Neuronal stem cell (in vitro differentiated cells): ENCODE measurements around the gene PXN.

Experiments used
- DNase-seq: peaks from one replicate; pipeline ENCODE4 v3.0.0-alpha.2; 2013; ENCODE audit warnings: low spot score
- H2AFZ ChIP-seq: one replicate; pipeline ENCODE4 v1.6.1; 2013; ENCODE audit warnings: mild to moderate bottlenecking, low read length, inconsistent platforms
- H2AK5ac ChIP-seq: 2 replicates; pipeline ENCODE4 v1.6.1; 2013; ENCODE audit warnings: low read depth, mild to moderate bottlenecking, inconsistent platforms, low read length, moderate library complexity, mixed read lengths
- H2BK120ac ChIP-seq: 2 replicates; pipeline ENCODE4 v1.6.1; 2013; ENCODE audit warnings: low read depth, mild to moderate bottlenecking, inconsistent platforms, low read length, moderate library complexity, mixed read lengths
- H2BK12ac ChIP-seq: one replicate; pipeline ENCODE4 v1.6.1; 2013; ENCODE audit warnings: low read length, inconsistent platforms
- H2BK15ac ChIP-seq: 2 replicates; pipeline ENCODE4 v1.6.1; 2013; ENCODE audit warnings: mild to moderate bottlenecking, low read length, inconsistent platforms, mixed read lengths
- H2BK5ac ChIP-seq: one replicate; pipeline ENCODE4 v1.6.1; 2013; ENCODE audit warnings: inconsistent platforms, mild to moderate bottlenecking, low read length, moderate library complexity
- H3K14ac ChIP-seq: one replicate; pipeline ENCODE4 v1.6.1; 2013; ENCODE audit warnings: low read length, inconsistent platforms
- H3K18ac ChIP-seq: 2 replicates; pipeline ENCODE4 v1.6.1; 2013; ENCODE audit warnings: low read length, inconsistent platforms
- H3K23ac ChIP-seq: 2 replicates; pipeline ENCODE4 v1.6.1; 2013; ENCODE audit warnings: low read depth, mild to moderate bottlenecking, mixed read lengths, low read length, inconsistent platforms; ENCODE audit not compliant: poor library complexity
- H3K27ac ChIP-seq: replicated peaks from 3 replicates; pipeline ENCODE4 v1.5.1; 2013; ENCODE audit warnings: low read length, inconsistent platforms
- H3K27me3 ChIP-seq, 3 experiments: 2 replicates each; pipeline ENCODE4 v1.6.1; 2013; ENCODE audit warnings: low read length in 3 of 3, mild to moderate bottlenecking in 2 of 3, inconsistent platforms in 1 of 3, low read depth in 1 of 3, mixed read lengths in 1 of 3, moderate library complexity in 1 of 3; ENCODE audit not compliant: control insufficient read depth in 3 of 3, insufficient read depth in 3 of 3
- H3K36me3 ChIP-seq, 2 donors: replicated peaks in 1 of 2; 2 replicates each; pipeline ENCODE4 v1.6.1; 2013; ENCODE audit warnings: low read length in 2 of 2; ENCODE audit not compliant: control insufficient read depth in 2 of 2, insufficient read depth in 2 of 2
- H3K4ac ChIP-seq: 2 replicates; pipeline ENCODE4 v1.6.1; 2013; ENCODE audit warnings: inconsistent platforms, mild to moderate bottlenecking, low read length, moderate library complexity
- H3K4me1 ChIP-seq, 2 donors: 1 replicate in 1 of 2; 2 replicates in 1 of 2; pipeline ENCODE4 v1.6.1; 2013; ENCODE audit warnings: low read length in 2 of 2, low read depth in 1 of 2; ENCODE audit not compliant: control insufficient read depth in 2 of 2, insufficient read depth in 1 of 2
- H3K4me2 ChIP-seq: one replicate; pipeline ENCODE4 v1.6.1; 2013; ENCODE audit warnings: mild to moderate bottlenecking, low read length, inconsistent platforms; ENCODE audit not compliant: insufficient read depth, poor library complexity, severe bottlenecking
- H3K4me3 ChIP-seq, 2 donors: 2 replicates each; pipeline ENCODE4 v1.5.1; 2013; ENCODE audit warnings: low read length in 2 of 2, mild to moderate bottlenecking in 2 of 2, inconsistent platforms in 1 of 2, moderate library complexity in 1 of 2
- H3K79me1 ChIP-seq: one replicate; pipeline ENCODE4 v1.6.1; 2013; ENCODE audit warnings: low read depth, mild to moderate bottlenecking, inconsistent platforms, low read length, moderate library complexity
- H3K9ac ChIP-seq: one replicate; pipeline ENCODE4 v1.6.1; 2013; ENCODE audit warnings: mild to moderate bottlenecking, low read depth, low read length, inconsistent platforms; ENCODE audit not compliant: poor library complexity
- H3K9me3 ChIP-seq, 2 donors: replicated peaks in 1 of 2; 2 replicates each; pipeline versions ENCODE3 to v1.6.1; 2013; ENCODE audit warnings: low read length in 2 of 2, mild to moderate bottlenecking in 2 of 2, inconsistent platforms in 1 of 2, low read depth in 1 of 2, mixed read lengths in 1 of 2, moderate library complexity in 1 of 2; ENCODE audit not compliant: control insufficient read depth in 2 of 2, insufficient read depth in 1 of 2
- H4K8ac ChIP-seq: one replicate; pipeline ENCODE4 v1.6.1; 2013; ENCODE audit warnings: low read depth, mild to moderate bottlenecking, inconsistent platforms, low read length, moderate library complexity
- H4K91ac ChIP-seq: one replicate; pipeline ENCODE4 v1.6.1; 2013; ENCODE audit warnings: low read length, low read depth, mild to moderate bottlenecking, inconsistent platforms; ENCODE audit not compliant: poor library complexity
- WGBS, 2 donors: extraction: QIAGEN DNeasy Blood & Tissue Kit; methylation state at CpG; one replicate each; pipeline ENCODE4 v1.1.7; 2013; ENCODE audit warnings: missing lambda C conversion rate in 2 of 2, mixed read lengths in 1 of 2; ENCODE audit not compliant: insufficient read length in 2 of 2, insufficient replicate concordance in 1 of 2; ENCODE audit errors: extremely low coverage in 2 of 2; 5-methylcytosine and 5-hydroxymethylcytosine counted together

PXN gene

DNA sequence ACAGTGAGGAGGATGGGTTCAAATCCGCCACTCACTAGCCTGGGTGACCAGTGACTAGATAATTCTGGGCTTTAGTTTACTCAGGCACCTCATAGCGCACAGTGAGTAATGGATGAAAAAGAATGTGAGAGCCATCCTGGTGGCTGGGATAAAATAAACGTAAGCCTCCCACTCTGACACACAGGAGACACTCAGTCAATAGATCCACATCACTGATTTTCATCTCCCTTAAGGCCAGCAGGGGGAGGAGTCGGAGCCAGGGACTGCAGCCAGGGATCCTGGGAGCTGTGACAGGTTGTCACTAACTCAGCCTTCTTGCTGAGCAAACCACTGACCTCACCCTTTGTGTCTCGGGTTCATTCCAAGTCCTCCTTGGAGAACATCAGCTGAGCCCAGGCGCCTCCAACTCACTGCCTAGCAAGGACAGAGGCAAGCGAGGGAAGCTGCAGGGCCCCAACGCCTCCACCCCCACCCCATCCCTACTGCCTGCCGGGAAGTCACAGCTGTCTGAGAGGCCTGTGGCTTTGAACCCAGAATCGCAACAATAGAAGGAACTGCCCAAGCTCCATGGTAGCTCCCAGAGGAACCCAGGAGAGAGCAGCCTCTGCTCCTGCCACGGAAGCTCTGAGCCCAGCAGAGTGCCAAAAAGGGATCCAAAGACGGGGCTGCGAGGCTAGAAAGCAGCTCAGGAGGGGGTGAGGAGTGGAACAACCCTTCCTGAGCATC is 30.7 kb downstream of the PXN start:
- Histone ChIP-seq H3K27me3 (no peaks in the 10 kb centered on the region), H3K4me2 (no peak overlapping the region), H3K18ac (peak overlapping the region; percentile 76), H2BK15ac (no peak overlapping the region), H3K4ac (no peak overlapping the region), H2BK5ac (peak overlapping the region; percentile 22), H4K91ac (no peak overlapping the region), H3K9me3 (no peaks in the 10 kb centered on the region), H3K79me1 (peaks cover 11% of the 10 kb centered on the region), H3K14ac (no peak overlapping the region), H3K9ac (no peak overlapping the region), H2BK12ac (no peak overlapping the region), H2AFZ (peak overlapping the region; percentile 59), H2BK120ac (peak overlapping the region; percentile 35), H3K4me3 (peak overlapping the region in 1 of 2 donors; percentile 10), H2AK5ac (peak overlapping the region; percentile 61), H4K8ac (no peak overlapping the region), H3K36me3 (no peaks in the 10 kb centered on the region), H3K23ac (peak overlapping the region; percentile 3), H3K27ac (no peak overlapping the region), H3K4me1 (peaks cover 46 to 57% of the 10 kb centered on the region in 2 donors)
- WGBS, 2 donors = no CpG with 5 or more reads among the region's 13 CpGs
- no peak for DNase-seq

DNA sequence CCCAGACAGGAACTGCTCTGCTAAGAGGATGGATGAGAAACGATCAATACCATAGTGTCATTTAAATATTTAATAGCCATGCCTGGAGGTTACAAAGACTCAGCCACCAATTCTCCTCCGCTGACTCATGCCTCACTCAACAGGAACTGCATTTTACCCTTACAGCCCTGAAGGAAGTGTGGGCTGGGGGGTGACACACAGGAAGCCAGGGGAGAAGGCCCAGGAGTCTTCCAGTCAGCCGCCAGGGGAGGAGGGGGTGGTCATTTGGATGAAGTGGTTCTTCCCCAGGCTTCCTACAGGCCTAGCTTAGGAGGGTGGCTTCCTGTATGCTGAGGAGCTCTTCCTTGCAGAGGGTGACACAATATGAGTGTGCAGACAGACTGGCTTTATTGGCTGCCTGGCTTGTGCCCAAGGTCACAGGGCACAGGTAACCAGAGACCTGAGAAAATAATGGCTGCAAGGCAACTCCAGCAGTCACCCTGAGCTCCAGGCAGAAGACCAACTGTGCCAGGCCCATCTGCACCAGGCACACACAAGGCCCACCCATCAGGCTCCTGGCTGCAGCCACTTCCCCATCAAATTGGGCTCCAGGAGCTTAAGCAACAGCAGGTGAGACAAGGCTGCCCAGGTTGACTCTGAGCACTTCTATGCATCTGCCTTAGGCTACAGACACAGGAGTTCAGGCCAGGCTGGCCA is 34.1 kb downstream of the PXN start:
- Histone ChIP-seq H4K91ac (no peak overlapping the region), H3K4me3 (no peak overlapping the region), H3K27ac (peak overlapping the region; percentile 92), H2AFZ (no peak overlapping the region), H2BK12ac (peak overlapping the region; percentile 17), H3K79me1 (peaks cover 7% of the 10 kb centered on the region), H3K14ac (no peak overlapping the region), H2AK5ac (peak overlapping the region; percentile 46), H3K23ac (no peak overlapping the region), H3K4me2 (no peak overlapping the region), H3K4ac (no peak overlapping the region), H4K8ac (no peak overlapping the region), H3K9me3 (no peaks in the 10 kb centered on the region), H3K4me1 (peaks cover 59 to 74% of the 10 kb centered on the region in 2 donors), H2BK15ac (peak overlapping the region; percentile 4), H3K9ac (no peak overlapping the region), H3K27me3 (no peaks in the 10 kb centered on the region), H2BK5ac (peak overlapping the region; percentile 13), H2BK120ac (peak overlapping the region; percentile 25), H3K36me3 (peaks cover 2% of the 10 kb centered on the region in 2 donors), H3K18ac (peak overlapping the region; percentile 76)
- DNase-seq = no peak
- no CpG with 5 or more reads among the region's 3 CpGs for WGBS, 2 donors

DNA sequence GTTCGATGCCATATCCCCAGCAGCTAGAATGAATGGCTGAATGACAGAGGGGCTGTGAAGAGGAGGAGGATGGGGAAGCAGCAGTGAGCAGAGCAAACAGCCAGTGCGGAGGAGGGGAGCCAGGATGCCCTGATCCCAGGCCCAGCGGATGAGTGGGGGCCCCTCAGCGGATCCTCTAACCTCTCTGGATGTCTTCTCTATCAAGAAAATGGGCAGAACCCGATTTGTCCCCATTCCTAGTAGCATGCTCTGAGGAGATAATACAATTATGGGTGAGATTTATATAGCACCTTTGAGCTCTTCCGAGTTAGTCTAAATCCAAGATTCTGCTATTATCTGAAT is 34.6 kb downstream of the PXN start:
- DNase-seq = no peak
- no peak overlapping the region for H3K4me3 ChIP-seq
- H2BK15ac ChIP-seq = no peak overlapping the region
- H2BK120ac ChIP-seq = no peak overlapping the region
- H3K4me2 ChIP-seq = no peak overlapping the region
- H3K27me3 ChIP-seq = no peaks in the 10 kb centered on the region
- no peak overlapping the region for H4K8ac ChIP-seq
- no peak overlapping the region for H2AK5ac ChIP-seq
- H3K9me3 ChIP-seq = no peaks in the 10 kb centered on the region
- H3K9ac ChIP-seq = no peak overlapping the region
- H3K27ac ChIP-seq = peak overlapping the region; percentile 92
- peak overlapping the region; percentile 5 for H2AFZ ChIP-seq
- H4K91ac ChIP-seq = no peak overlapping the region
- no peak overlapping the region for H3K14ac ChIP-seq
- whole genome bisulfite sequencing, 2 donors = no CpG with 5 or more reads among the region's 6 CpGs
- H3K4ac ChIP-seq = no peak overlapping the region
- peaks cover 58 to 72% of the 10 kb centered on the region in 2 donors for H3K4me1 ChIP-seq
- H3K23ac ChIP-seq = no peak overlapping the region
- H2BK5ac ChIP-seq = no peak overlapping the region
- H3K79me1 ChIP-seq = peaks cover 7% of the 10 kb centered on the region
- H3K18ac ChIP-seq = peak overlapping the region; percentile 66
- peaks cover 2 to 7% of the 10 kb centered on the region in 2 donors for H3K36me3 ChIP-seq
- H2BK12ac ChIP-seq = no peak overlapping the region

DNA sequence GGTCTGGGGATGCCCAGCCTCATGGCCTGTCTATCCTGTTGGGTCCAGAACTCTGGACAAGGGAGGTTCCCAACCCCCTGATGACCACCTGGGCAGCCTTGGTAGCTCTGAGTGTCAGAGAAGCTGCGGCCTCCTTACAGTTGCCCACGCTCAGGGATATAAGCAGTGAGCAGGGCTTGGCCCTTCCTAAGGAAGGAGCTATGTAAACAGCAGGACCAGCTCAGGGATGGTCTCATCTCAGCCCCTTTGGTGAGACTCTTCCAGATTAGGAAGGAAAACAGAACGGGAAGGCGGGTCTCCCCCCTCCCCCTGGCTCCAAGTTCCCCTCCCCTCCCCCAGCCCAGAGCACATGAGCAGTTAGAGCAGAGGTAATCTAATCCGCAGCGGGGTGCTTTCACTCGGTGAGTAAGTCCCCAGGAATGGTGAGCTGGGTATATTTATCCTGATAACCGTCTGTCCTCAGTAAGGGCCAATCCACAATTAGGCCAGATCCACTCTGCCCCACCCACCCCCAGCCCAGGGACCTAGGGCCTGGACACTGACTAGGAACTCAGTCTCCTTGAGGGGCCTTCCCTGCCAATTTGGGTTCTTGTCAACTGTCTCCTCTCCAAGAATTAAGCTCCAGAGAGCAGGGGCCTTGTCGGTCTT is 35.1 kb downstream of the PXN start:
- Histone ChIP-seq H3K9me3 (no peaks in the 10 kb centered on the region), H3K36me3 (peaks cover 2 to 8% of the 10 kb centered on the region in 2 donors), H3K4me3 (no peak overlapping the region), H2BK120ac (no peak overlapping the region), H3K23ac (no peak overlapping the region), H2BK12ac (peak overlapping the region; percentile 31), H4K91ac (no peak overlapping the region), H3K18ac (peak overlapping the region; percentile 66), H3K4me1 (peaks cover 56 to 70% of the 10 kb centered on the region in 2 donors), H3K27ac (peak overlapping the region; percentile 92), H4K8ac (no peak overlapping the region), H2AFZ (peak overlapping the region; percentile 5), H3K4ac (no peak overlapping the region), H3K9ac (no peak overlapping the region), H3K14ac (no peak overlapping the region), H2BK5ac (peak overlapping the region; percentile 21), H3K4me2 (peak overlapping the region; percentile 35), H3K79me1 (peaks cover 7% of the 10 kb centered on the region), H2AK5ac (peak overlapping the region; percentile 30), H3K27me3 (no peaks in the 10 kb centered on the region), H2BK15ac (peak overlapping the region; percentile 29)
- peak; percentile 80 for DNase-seq
- no CpG with 5 or more reads among the region's 9 CpGs for WGBS, 2 donors
